PC-3 (cell line): ENCODE data around the gene PPP1R7. TPM values are rescaled to one million over a fixed set of nuclear protein-coding genes. Genes with fewer than 3 reads are reported as not detected.

ENCODE experiments used
- ATAC-seq: fragments of 200-7000 bp; cut with Tn5 transposase; 2 replicates; pipeline ENCODE4 v1.9.1; 2020; ENCODE audit warnings: mild to moderate bottlenecking, moderate library complexity
- BruUV-seq: library from RNA; stranded (reverse); fragments of 400-500 nt; replicated peaks from 2 replicates; lab custom pipeline; 2021; lab: Mats Ljungman, UMichigan
- CTCF ChIA-PET: fragments of 300-600 bp; sonication (Branson Sonifier 250); formaldehyde crosslinking; loops from one replicate; lab custom pipeline; 2022; ENCODE audit warnings: antibody characterized with exemption; lab: Charles Lee
- POLR2A ChIA-PET: fragments of 300-600 bp; sonication (Branson Sonifier 250); formaldehyde crosslinking; loops from one replicate; lab custom pipeline; 2022; ENCODE audit warnings: antibody characterized with exemption; ENCODE audit not compliant: unreplicated experiment; lab: Charles Lee
- DNase-seq: peaks from one replicate; pipeline ENCODE4 v3.0.0-alpha.2; 2015
- H2AFZ ChIP-seq: fragments of 300-600 bp; sonication (generic); 2 replicates; pipeline ENCODE4 v1.6.0; 2016; ENCODE audit warnings: antibody characterized with exemption, low read length
- H3F3A ChIP-seq: fragments of 300-600 bp; sonication (generic); one replicate; pipeline ENCODE4 v1.6.0; 2017; ENCODE audit warnings: antibody characterized with exemption, low read length, control low read depth, mild to moderate bottlenecking; ENCODE audit not compliant: unreplicated experiment
- H3K27ac ChIP-seq: fragments of 300-600 bp; sonication (generic); 2 replicates; pipeline ENCODE4 v1.5.1; 2016; ENCODE audit warnings: mild to moderate bottlenecking, low read length
- H3K27me3 ChIP-seq: fragments of 300-600 bp; sonication (generic); 2 replicates; pipeline ENCODE4 v1.6.1; 2016; ENCODE audit warnings: low read length, mixed read lengths
- H3K36me3 ChIP-seq: fragments of 300-600 bp; sonication (generic); 2 replicates; pipeline ENCODE4 v1.6.1; 2016; ENCODE audit warnings: low read depth, mixed run types, low read length, mixed read lengths
- H3K4me1 ChIP-seq: fragments of 300-600 bp; sonication (generic); 2 replicates; pipeline ENCODE4 v1.5.1; 2016; ENCODE audit warnings: low read length; ENCODE audit not compliant: insufficient read depth
- H3K4me2 ChIP-seq: fragments of 300-600 bp; sonication (generic); 2 replicates; pipeline ENCODE4 v1.6.0; 2016; ENCODE audit warnings: low read length
- H3K4me3 ChIP-seq: fragments of 300-600 bp; sonication (generic); 2 replicates; pipeline ENCODE4 v1.5.1; 2016; ENCODE audit warnings: mild to moderate bottlenecking, low read length, mixed read lengths
- H3K79me2 ChIP-seq: fragments of 300-600 bp; sonication (generic); 2 replicates; pipeline ENCODE4 v1.6.1; 2017; ENCODE audit warnings: low read length, mixed read lengths
- H3K9ac ChIP-seq: fragments of 300-600 bp; sonication (generic); 2 replicates; pipeline ENCODE4 v1.6.0; 2016; ENCODE audit warnings: mild to moderate bottlenecking, low read length
- H3K9me2 ChIP-seq: fragments of 300-600 bp; sonication (generic); replicated peaks from 2 replicates; pipeline ENCODE4 v1.6.1; 2016; ENCODE audit warnings: mixed run types, low read length, mixed read lengths
- H3K9me3 ChIP-seq: fragments of 300-600 bp; sonication (generic); 2 replicates; pipeline ENCODE4 v1.6.1; 2016; ENCODE audit warnings: low read length, mixed read lengths
- H4K20me1 ChIP-seq: fragments of 300-600 bp; sonication (generic); 2 replicates; pipeline ENCODE4 v1.6.1; 2016; ENCODE audit warnings: low read length, mixed read lengths
- CTCF ChIP-seq: fragments of 300-600 bp; sonication (generic); conservative IDR thresholded peaks from 2 replicates; pipeline ENCODE4 v1.5.1; 2017; ENCODE audit warnings: antibody characterized with exemption, low read depth, mild to moderate bottlenecking, low read length
- EZH2 ChIP-seq: fragments of 300-600 bp; sonication (generic); IDR thresholded peaks from one replicate; pipeline ENCODE4 v1.6.1; 2017; ENCODE audit warnings: antibody characterized with exemption, mild to moderate bottlenecking, low read length; ENCODE audit not compliant: unreplicated experiment
- EZH2phosphoT487 ChIP-seq: fragments of 300-600 bp; sonication (generic); IDR thresholded peaks from 2 replicates; pipeline ENCODE4 v1.6.1; 2018; ENCODE audit warnings: mild to moderate bottlenecking, antibody characterized with exemption, low read length, borderline replicate concordance
- intact Hi-C: fragments of 100-400 bp; cut with micrococcal nuclease; formaldehyde crosslinking; loops from 2 replicates; pipeline ENCODE4 v1.9.0; 2023
- total RNA-seq: library from RNA; depleted of rRNA; stranded (reverse); fragments of >200 nt; gene quantifications from 2 replicates; pipeline ENCODE4 v1.2.3, GENCODE V29; 2014

Gene PPP1R7
- total RNA-seq, 1 experiment from 2014 or later, result 21.4 TPM

GRCh38 chr2:241208058-241208457 lies 57.8 kb downstream of the PPP1R7 start:
- H3K79me2 ChIP-seq, result no peaks in the 10 kb centered on the region
- CTCF ChIA-PET, result no interaction called here

GRCh38 chr2:241209271-241209670 lies 59.0 kb downstream of the PPP1R7 start:
- intact Hi-C loops, result no loop called here

More at GRCh38 chr2:241208058-241208457, 57.8 kb downstream of the PPP1R7 start:
- DNase-seq, result no peak
- Histone ChIP-seq H3K27me3 (no peaks in the 10 kb centered on the region), H2AFZ (no peak overlapping the region), H3K27ac (no peak overlapping the region), H3K9me2 (no peaks in the 10 kb centered on the region), H3K4me1 (no peaks in the 10 kb centered on the region), H3K9me3 (no peaks in the 10 kb centered on the region), H3K4me3 (no peak overlapping the region), H3K4me2 (no peak overlapping the region), H3F3A (no peaks in the 10 kb centered on the region), H3K9ac (no peak overlapping the region), H3K36me3 (no peaks in the 10 kb centered on the region), H4K20me1 (no peaks in the 10 kb centered on the region)
- no TSS peak for BruUV-seq
- POLR2A ChIA-PET, result no interaction called here
- ATAC-seq, result no peak
- intact Hi-C loops, result no loop called here
- TF ChIP-seq CTCF, result no peak
- TF ChIP-seq EZH2phosphoT487, result no peak
- TF ChIP-seq EZH2, result no peak

More at GRCh38 chr2:241209271-241209670, 59.0 kb downstream of the PPP1R7 start:
- Histone ChIP-seq H3K4me3 (no peak overlapping the region), H3K27me3 (no peaks in the 10 kb centered on the region), H3K4me1 (no peaks in the 10 kb centered on the region), H3F3A (no peaks in the 10 kb centered on the region), H3K9me3 (no peaks in the 10 kb centered on the region), H4K20me1 (no peaks in the 10 kb centered on the region), H3K9ac (no peak overlapping the region), H3K27ac (no peak overlapping the region), H3K36me3 (no peaks in the 10 kb centered on the region), H2AFZ (no peak overlapping the region), H3K9me2 (no peaks in the 10 kb centered on the region), H3K4me2 (no peak overlapping the region), H3K79me2 (no peaks in the 10 kb centered on the region)
- ATAC-seq (no peak), DNase-seq (no peak)
- TF ChIP-seq EZH2 (no peak), EZH2phosphoT487 (no peak), CTCF (no peak)
- POLR2A ChIA-PET, result no interaction called here
- no TSS peak for BruUV-seq
- CTCF ChIA-PET, result no interaction called here
